ENCODE data around the gene CCDC175.

CCDC175 gene

DNA sequence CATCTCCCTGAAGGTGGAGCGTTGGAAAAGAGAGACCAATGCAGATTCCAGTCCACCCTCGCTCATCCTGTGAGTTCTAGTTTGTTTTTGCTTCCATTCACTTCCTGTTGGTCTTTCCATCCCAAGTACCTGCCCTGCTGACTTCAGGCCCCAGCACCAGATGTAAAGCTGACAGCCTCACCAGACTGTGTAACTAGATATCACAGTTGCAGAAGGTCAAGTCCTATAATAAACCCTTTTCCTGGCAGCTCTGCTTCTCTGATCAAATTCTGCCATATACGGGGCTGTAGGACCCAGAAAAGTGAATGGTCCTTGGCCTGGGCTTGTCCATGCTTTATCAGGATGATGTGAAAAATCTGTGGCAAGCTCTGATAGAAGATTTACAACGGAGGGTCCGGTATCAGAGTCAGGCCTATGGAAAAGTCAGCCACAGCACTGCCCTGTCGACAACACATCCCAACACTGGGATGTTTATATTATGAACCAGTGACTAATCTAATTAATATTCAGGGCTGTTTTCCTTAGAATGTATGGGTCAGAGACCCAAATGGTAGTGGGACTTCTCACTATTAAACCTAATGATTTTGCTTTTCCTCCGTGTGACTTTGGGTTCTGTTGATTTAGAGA is 42.1 kb downstream of the CCDC175 start:
- Histone ChIP-seq H3K9me2 (replicated peaks; ENCODE audit: control insufficient read depth, low read length) (no peaks in the 10 kb centered on the region), H3K4me3 (ENCODE audit: low read length) (no peak overlapping the region), H3K4me1 (ENCODE audit: control insufficient read depth, low read length) (no peaks in the 10 kb centered on the region), H3K27me3 (ENCODE audit: control insufficient read depth, low read length) (no peaks in the 10 kb centered on the region), H3K9me3 (ENCODE audit: control insufficient read depth, insufficient read depth, low read length) (no peaks in the 10 kb centered on the region), H3K4me2 (ENCODE audit: low read length) (no peak overlapping the region), H3K79me2 (ENCODE audit: control insufficient read depth, low read length) (no peaks in the 10 kb centered on the region), H3F3A (ENCODE audit: control insufficient read depth, insufficient read depth) (no peaks in the 10 kb centered on the region), H3K27ac (ENCODE audit: low read depth, low read length) (no peak overlapping the region), H3K36me3 (ENCODE audit: control insufficient read depth, low read length) (no peaks in the 10 kb centered on the region), H4K20me1 (ENCODE audit: control insufficient read depth, insufficient read depth, low read depth, low read length) (no peaks in the 10 kb centered on the region)
- no peak for TF ChIP-seq EZH2phosphoT487 (IDR thresholded peaks at IDR 0.05; ENCODE audit: borderline replicate concordance, low read length)
- TF ChIP-seq, protein P1, sequence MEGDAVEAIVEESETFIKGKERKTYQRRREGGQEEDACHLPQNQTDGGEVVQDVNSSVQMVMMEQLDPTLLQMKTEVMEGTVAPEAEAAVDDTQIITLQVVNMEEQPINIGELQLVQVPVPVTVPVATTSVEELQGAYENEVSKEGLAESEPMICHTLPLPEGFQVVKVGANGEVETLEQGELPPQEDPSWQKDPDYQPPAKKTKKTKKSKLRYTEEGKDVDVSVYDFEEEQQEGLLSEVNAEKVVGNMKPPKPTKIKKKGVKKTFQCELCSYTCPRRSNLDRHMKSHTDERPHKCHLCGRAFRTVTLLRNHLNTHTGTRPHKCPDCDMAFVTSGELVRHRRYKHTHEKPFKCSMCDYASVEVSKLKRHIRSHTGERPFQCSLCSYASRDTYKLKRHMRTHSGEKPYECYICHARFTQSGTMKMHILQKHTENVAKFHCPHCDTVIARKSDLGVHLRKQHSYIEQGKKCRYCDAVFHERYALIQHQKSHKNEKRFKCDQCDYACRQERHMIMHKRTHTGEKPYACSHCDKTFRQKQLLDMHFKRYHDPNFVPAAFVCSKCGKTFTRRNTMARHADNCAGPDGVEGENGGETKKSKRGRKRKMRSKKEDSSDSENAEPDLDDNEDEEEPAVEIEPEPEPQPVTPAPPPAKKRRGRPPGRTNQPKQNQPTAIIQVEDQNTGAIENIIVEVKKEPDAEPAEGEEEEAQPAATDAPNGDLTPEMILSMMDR (IDR thresholded peaks at IDR 0.05; ENCODE audit: low read depth, low read length, poor library complexity, severe bottlenecking), result no peak

DNA sequence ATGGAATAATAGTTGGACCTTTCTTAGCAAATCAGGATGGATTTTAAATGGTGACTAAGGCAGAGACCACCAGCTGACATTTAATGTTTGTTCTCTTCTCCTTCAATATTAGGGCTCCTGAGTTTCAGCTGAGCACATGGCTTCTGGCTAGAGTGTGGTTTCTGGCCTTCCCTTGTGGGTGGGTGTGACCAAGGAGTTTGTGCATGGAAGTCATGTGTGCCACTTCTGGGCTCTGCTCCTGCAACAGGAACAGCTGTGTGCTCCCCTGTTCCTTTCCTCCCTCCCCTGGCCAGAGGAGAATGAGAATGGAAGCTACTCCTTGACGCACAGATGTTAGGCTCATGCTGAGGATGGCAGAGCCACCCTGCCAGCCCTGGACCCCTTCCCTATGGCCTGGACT is 44.2 kb downstream of the CCDC175 start:
- H3K4me1 ChIP-seq (ENCODE audit: control insufficient read depth, low read length), result no peaks in the 10 kb centered on the region
- no peaks in the 10 kb centered on the region for H3K27me3 ChIP-seq (ENCODE audit: control insufficient read depth, low read length)
- no peaks in the 10 kb centered on the region for H4K20me1 ChIP-seq (ENCODE audit: control insufficient read depth, insufficient read depth, low read depth, low read length)
- no peak overlapping the region for H3K27ac ChIP-seq (ENCODE audit: low read depth, low read length)
- H3K4me2 ChIP-seq (ENCODE audit: low read length), result no peak overlapping the region
- TF ChIP-seq, protein P1 (IDR thresholded peaks at IDR 0.05; ENCODE audit: low read depth, low read length, poor library complexity, severe bottlenecking), result no peak
- no peak for TF ChIP-seq EZH2phosphoT487 (IDR thresholded peaks at IDR 0.05; ENCODE audit: borderline replicate concordance, low read length)
- H3K9me3 ChIP-seq (ENCODE audit: control insufficient read depth, insufficient read depth, low read length), result no peaks in the 10 kb centered on the region
- H3K36me3 ChIP-seq (ENCODE audit: control insufficient read depth, low read length), result no peaks in the 10 kb centered on the region
- no peak overlapping the region for H3K4me3 ChIP-seq (ENCODE audit: low read length)
- no peaks in the 10 kb centered on the region for H3K79me2 ChIP-seq (ENCODE audit: control insufficient read depth, low read length)
- no peaks in the 10 kb centered on the region for H3F3A ChIP-seq (ENCODE audit: control insufficient read depth, insufficient read depth)
- H3K9me2 ChIP-seq (replicated peaks; ENCODE audit: control insufficient read depth, low read length), result no peaks in the 10 kb centered on the region

DNA sequence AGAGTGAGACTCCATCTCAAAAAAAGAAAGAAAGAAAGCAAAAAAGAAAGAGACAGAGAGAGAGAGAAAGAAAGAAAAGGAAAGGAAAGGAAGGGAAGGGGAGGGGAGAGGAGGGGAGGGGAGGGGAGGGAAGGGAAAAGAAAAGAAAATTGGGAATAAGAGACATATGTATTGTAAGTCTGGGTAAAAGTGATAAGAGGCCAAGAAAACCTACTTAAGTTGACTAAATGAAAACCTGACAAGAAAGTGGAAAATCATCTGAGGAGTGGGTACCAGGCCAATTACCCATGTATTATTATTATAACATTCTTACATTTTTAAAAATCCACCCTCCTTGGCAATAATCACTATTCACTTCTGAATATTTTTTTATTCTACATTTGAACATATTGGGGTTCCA is 46.3 kb downstream of the CCDC175 start:
- H3K9me3 ChIP-seq (ENCODE audit: control insufficient read depth, insufficient read depth, low read length), result no peaks in the 10 kb centered on the region
- H3K4me1 ChIP-seq (ENCODE audit: control insufficient read depth, low read length), result no peaks in the 10 kb centered on the region
- no peaks in the 10 kb centered on the region for H3F3A ChIP-seq (ENCODE audit: control insufficient read depth, insufficient read depth)
- H3K36me3 ChIP-seq (ENCODE audit: control insufficient read depth, low read length), result no peaks in the 10 kb centered on the region
- no peak overlapping the region for H3K4me2 ChIP-seq (ENCODE audit: low read length)
- TF ChIP-seq, protein P1 (IDR thresholded peaks at IDR 0.05; ENCODE audit: low read depth, low read length, poor library complexity, severe bottlenecking), result no peak
- no peak for TF ChIP-seq EZH2phosphoT487 (IDR thresholded peaks at IDR 0.05; ENCODE audit: borderline replicate concordance, low read length)
- no peaks in the 10 kb centered on the region for H3K79me2 ChIP-seq (ENCODE audit: control insufficient read depth, low read length)
- no peaks in the 10 kb centered on the region for H4K20me1 ChIP-seq (ENCODE audit: control insufficient read depth, insufficient read depth, low read depth, low read length)
- no peaks in the 10 kb centered on the region for H3K9me2 ChIP-seq (replicated peaks; ENCODE audit: control insufficient read depth, low read length)
- no peak overlapping the region for H3K27ac ChIP-seq (ENCODE audit: low read depth, low read length)
- H3K27me3 ChIP-seq (ENCODE audit: control insufficient read depth, low read length), result no peaks in the 10 kb centered on the region
- no peak overlapping the region for H3K4me3 ChIP-seq (ENCODE audit: low read length)

Measured in DOHH2 (cell line).